Loucy (cell line): ENCODE measurements around the gene SLC9A9.

Experiments used
- H2AFZ ChIP-seq: fragments of 200-600 bp; sonication (generic); 2 replicates; pipeline ENCODE4 v1.6.0; 2016; ENCODE audit warnings: antibody characterized with exemption, mild to moderate bottlenecking, low read length, moderate library complexity
- H3F3A ChIP-seq: fragments of 200-600 bp; 2 replicates; pipeline ENCODE4 v1.6.0; 2016; ENCODE audit warnings: antibody characterized with exemption, low read depth, mild to moderate bottlenecking
- H3K27me3 ChIP-seq: fragments of 200-600 bp; sonication (generic); 2 replicates; pipeline ENCODE4 v1.6.1; 2014; ENCODE audit warnings: low read length, mild to moderate bottlenecking; ENCODE audit not compliant: insufficient read depth, poor library complexity, severe bottlenecking
- H3K36me3 ChIP-seq: fragments of 200-600 bp; sonication (generic); 2 replicates; pipeline ENCODE4 v1.6.1; 2016; ENCODE audit warnings: low read length; ENCODE audit not compliant: insufficient read depth
- H3K4me1 ChIP-seq: fragments of 200-600 bp; sonication (generic); 2 replicates; pipeline ENCODE4 v1.5.1; 2014; ENCODE audit warnings: low read length, mild to moderate bottlenecking; ENCODE audit not compliant: insufficient read depth, poor library complexity, severe bottlenecking
- H3K4me2 ChIP-seq: fragments of 200-600 bp; sonication (generic); 2 replicates; pipeline ENCODE4 v1.6.0; 2014; ENCODE audit warnings: antibody characterized with exemption, low read length, low read depth, mild to moderate bottlenecking; ENCODE audit not compliant: poor library complexity, severe bottlenecking
- H3K4me3 ChIP-seq: fragments of 200-600 bp; sonication (generic); 2 replicates; pipeline ENCODE4 v1.5.1; 2014; ENCODE audit warnings: low read length, mild to moderate bottlenecking, mixed read lengths; ENCODE audit not compliant: poor library complexity, severe bottlenecking
- H3K79me2 ChIP-seq: fragments of 200-600 bp; sonication (generic); 2 replicates; pipeline ENCODE4 v1.6.1; 2014; ENCODE audit warnings: low read length; ENCODE audit not compliant: insufficient read depth
- H3K9ac ChIP-seq: fragments of 200-600 bp; sonication (generic); 2 replicates; pipeline ENCODE4 v1.6.0; 2014; ENCODE audit warnings: mild to moderate bottlenecking, low read depth, low read length, moderate library complexity; ENCODE audit not compliant: poor library complexity, severe bottlenecking
- H3K9me2 ChIP-seq: fragments of 200-600 bp; sonication (generic); replicated peaks from 2 replicates; pipeline ENCODE4 v1.6.1; 2016; ENCODE audit warnings: low read depth, low read length, mixed read lengths
- H3K9me3 ChIP-seq: fragments of 200-600 bp; sonication (generic); 2 replicates; pipeline ENCODE4 v1.6.1; 2014; ENCODE audit warnings: mild to moderate bottlenecking, antibody characterized with exemption, low read length, low read depth; ENCODE audit not compliant: insufficient read depth
- H4K20me1 ChIP-seq: fragments of 200-600 bp; sonication (generic); 2 replicates; pipeline ENCODE4 v1.6.0; 2014; ENCODE audit warnings: antibody characterized with exemption, low read length, mild to moderate bottlenecking; ENCODE audit not compliant: insufficient read depth, poor library complexity, severe bottlenecking
- CTCF ChIP-seq: fragments of 200-600 bp; sonication (generic); conservative IDR thresholded peaks from 2 replicates; pipeline ENCODE4 v1.5.1; 2014; ENCODE audit warnings: mild to moderate bottlenecking, antibody characterized with exemption, low read length
- EZH2phosphoT487 ChIP-seq: fragments of 200-600 bp; IDR thresholded peaks from 2 replicates; pipeline ENCODE4 v1.6.1; 2018; ENCODE audit warnings: antibody characterized with exemption, mild to moderate bottlenecking, moderate library complexity, borderline replicate concordance

Gene SLC9A9

GRCh38 chr3:143424874-143425273, 423.4 kb downstream of the SLC9A9 start:
- Histone ChIP-seq H3K9me3 (no peaks in the 10 kb centered on the region), H3F3A (no peaks in the 10 kb centered on the region), H3K4me1 (peaks cover 13% of the 10 kb centered on the region), H3K27me3 (no peaks in the 10 kb centered on the region), H3K36me3 (no peaks in the 10 kb centered on the region), H4K20me1 (no peaks in the 10 kb centered on the region), H3K9me2 (no peaks in the 10 kb centered on the region), H2AFZ (no peak overlapping the region), H3K9ac (no peak overlapping the region), H3K79me2 (no peaks in the 10 kb centered on the region), H3K4me3 (no peak overlapping the region), H3K4me2 (no peak overlapping the region)
- no peak for TF ChIP-seq CTCF

DNA sequence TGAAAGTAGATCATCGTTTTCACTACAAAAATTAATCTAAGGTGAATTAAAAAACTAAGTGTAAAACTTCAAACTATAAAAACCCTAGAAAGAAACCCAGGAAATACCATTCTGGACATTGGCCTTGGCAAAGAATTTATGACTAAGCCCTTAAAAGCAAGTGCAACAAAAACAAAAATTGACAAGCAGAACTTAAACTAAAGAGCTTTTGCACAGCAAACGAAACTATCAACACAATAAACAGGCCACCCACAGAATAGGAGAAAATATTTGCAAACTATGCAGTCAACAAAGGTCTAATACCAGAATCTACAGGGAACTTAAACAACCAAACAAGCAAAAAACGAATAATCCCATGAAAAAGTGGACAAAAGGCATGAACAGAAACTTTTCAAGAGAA, 426.7 kb downstream of the SLC9A9 start:
- no peaks in the 10 kb centered on the region for H4K20me1 ChIP-seq
- H3K4me1 ChIP-seq = no peaks in the 10 kb centered on the region
- H3K9me2 ChIP-seq = no peaks in the 10 kb centered on the region
- H3K27me3 ChIP-seq = no peaks in the 10 kb centered on the region
- no peaks in the 10 kb centered on the region for H3F3A ChIP-seq
- H3K4me3 ChIP-seq = no peak overlapping the region
- H2AFZ ChIP-seq = no peak overlapping the region
- no peaks in the 10 kb centered on the region for H3K36me3 ChIP-seq
- H3K4me2 ChIP-seq = no peak overlapping the region
- TF ChIP-seq EZH2phosphoT487 (no peak), CTCF (no peak)
- H3K9ac ChIP-seq = no peak overlapping the region
- H3K79me2 ChIP-seq = no peaks in the 10 kb centered on the region
- no peaks in the 10 kb centered on the region for H3K9me3 ChIP-seq

- H2AFZ ChIP-seq = no peak overlapping the region
- no peaks in the 10 kb centered on the region for H3K9me2 ChIP-seq
- H3K4me3 ChIP-seq = no peak overlapping the region
- no peak overlapping the region for H3K4me2 ChIP-seq
- H3K36me3 ChIP-seq = no peaks in the 10 kb centered on the region
- TF ChIP-seq EZH2phosphoT487 = no peak
- no peak for TF ChIP-seq CTCF
- no peak overlapping the region for H3K9ac ChIP-seq
- H3K4me1 ChIP-seq = no peaks in the 10 kb centered on the region
- no peaks in the 10 kb centered on the region for H3K27me3 ChIP-seq
- no peaks in the 10 kb centered on the region for H3F3A ChIP-seq
- H3K79me2 ChIP-seq = no peaks in the 10 kb centered on the region
- H3K9me3 ChIP-seq = no peaks in the 10 kb centered on the region
- no peaks in the 10 kb centered on the region for H4K20me1 ChIP-seq
Observed at GRCh38 chr3:143419611-143420010, 428.7 kb downstream of the SLC9A9 start.
